ENCODE data around the gene CCBE1. TPM values are rescaled to one million over a fixed set of nuclear protein-coding genes. Genes with fewer than 3 reads are reported as not detected.
A peak's percentile ranks its signal among the peaks of the same experiment; 100 is the strongest.

The CCBE1 gene
- total and polyA plus RNA-seq, 2 of the 4 experiments (the other 2 are of a cell fraction): 64.8 to 148 TPM

DNA sequence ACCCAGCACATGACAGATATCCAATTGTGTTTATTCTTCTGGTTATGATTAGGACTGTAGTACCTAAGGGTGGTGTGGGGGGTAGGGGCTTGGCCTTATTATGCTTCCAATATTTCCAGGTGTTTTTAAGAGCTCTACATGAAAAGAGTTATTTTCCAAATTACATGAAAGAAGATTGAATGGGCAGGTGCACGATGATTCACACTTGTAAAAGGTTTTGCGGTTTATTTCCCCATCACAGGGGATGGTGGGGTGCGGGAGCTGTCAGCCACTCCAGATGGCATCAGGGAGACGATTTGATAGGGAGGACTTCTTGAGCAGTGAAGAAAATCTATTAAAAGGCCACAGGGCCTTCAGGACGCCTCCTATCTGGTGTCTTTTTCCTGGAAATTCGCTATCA is 15.1 kb upstream of the CCBE1 start:
- no peak overlapping the region for H4K5ac ChIP-seq (ENCODE audit: low read depth, low read length)
- peaks cover 0 to 8% of the 10 kb centered on the region in 2 experiments; a peak in 2 of 4 replicates for H3K79me1 ChIP-seq (ENCODE audit: low read depth in 1 of 2, low read length in 2 of 2)
- no peak overlapping the region for H2BK120ac ChIP-seq (ENCODE audit: low read depth, low read length)
- ATAC-seq (ENCODE audit: low read depth) (no peak), DNase-seq (no peak)
- POLR2A ChIA-PET (ENCODE audit: unreplicated experiment): no interaction called here
- no peak overlapping the region for H4K91ac ChIP-seq (ENCODE audit: insufficient read depth, low read depth, low read length)
- peaks cover 13% of the 10 kb centered on the region for H3K9me1 ChIP-seq (ENCODE audit: insufficient read depth, low read length)
- no peak overlapping the region for H2AFZ ChIP-seq (replicated peaks; ENCODE audit: low read length, poor library complexity)
- H3K4ac ChIP-seq (ENCODE audit: low read depth, low read length): no peak overlapping the region
- WGBS, 2 experiments (ENCODE audit: extremely low coverage in 2 of 2, insufficient read length in 1 of 2): 92% methylated on average over 2 of the region's 6 CpGs; no CpG with 5 or more reads in 1 of the 2 experiments
- CTCF ChIA-PET: interaction anchor here (0.5 to 1.1 kb wide), 2 partner anchors 79 to 111 kb away, joined by 3 read pairs; no protein-coding TSS in a partner anchor
- no peak for TF ChIP-seq RCOR1 (IDR thresholded peaks at IDR 0.05; ENCODE audit: insufficient replicate concordance, low read length)
- no peak for TF ChIP-seq MAZ (IDR thresholded peaks at IDR 0.05; ENCODE audit: borderline replicate concordance, low read depth, low read length)
- TF ChIP-seq CEBPB (IDR thresholded peaks at IDR 0.05; ENCODE audit: low read depth, low read length): no peak
- TF ChIP-seq MXI1 (IDR thresholded peaks at IDR 0.05; ENCODE audit: borderline replicate concordance, low read depth, low read length): no peak
- no peak for TF ChIP-seq ELK1 (IDR thresholded peaks at IDR 0.05; ENCODE audit: borderline replicate concordance, low read depth, low read length)
- no peak for TF ChIP-seq CHD1 (IDR thresholded peaks at IDR 0.05; ENCODE audit: low read depth, low read length)
- no peak overlapping the region for H3K23ac ChIP-seq (ENCODE audit: low read depth, low read length)
- H2BK15ac ChIP-seq (ENCODE audit: low read depth, low read length): no peak overlapping the region
- H2AK5ac ChIP-seq (ENCODE audit: low read depth, low read length): 0 out of 2 replicates have a peak overlapping the region, but pooled peaks have one; percentile 0
- no peak overlapping the region for H3K27ac ChIP-seq (ENCODE audit: insufficient read depth, low read length)
- no peak overlapping the region for H3K9ac ChIP-seq (ENCODE audit: low read depth, low read length)
- H3K36me3 ChIP-seq (ENCODE audit: control insufficient read depth, insufficient read depth, low read length): no peaks in the 10 kb centered on the region
- H3K4me2 ChIP-seq (ENCODE audit: low read depth, low read length): no peak overlapping the region
- no peak overlapping the region for H3K56ac ChIP-seq (ENCODE audit: extremely low read depth, insufficient read depth, low read length)
- H2AK9ac ChIP-seq (replicated peaks; ENCODE audit: low read depth, low read length, poor library complexity): no peak overlapping the region
- H3K4me3 ChIP-seq (ENCODE audit: insufficient read depth, low read depth, low read length): no peak overlapping the region
- no peak overlapping the region for H2BK5ac ChIP-seq (ENCODE audit: low read depth, low read length, poor library complexity, severe bottlenecking)
- H3K27me3 ChIP-seq (ENCODE audit: control insufficient read depth, insufficient read depth, low read length): no peaks in the 10 kb centered on the region
- H3K9me3 ChIP-seq (ENCODE audit: control insufficient read depth, insufficient read depth, low read length): no peaks in the 10 kb centered on the region
- peaks cover 15% of the 10 kb centered on the region for H3K4me1 ChIP-seq (ENCODE audit: control insufficient read depth, insufficient read depth, low read length)
- H3K14ac ChIP-seq (replicated peaks; ENCODE audit: low read depth, low read length): no peak overlapping the region
- H2BK20ac ChIP-seq (ENCODE audit: low read depth, low read length): no peak overlapping the region
- in situ Hi-C loops (cut with MboI; ENCODE audit: low sequenced_read_pairs): no loop called here
- no TSS peak for BruUV-seq (replicated peaks)
- no peak overlapping the region for H4K8ac ChIP-seq (ENCODE audit: low read depth in 2 of 2, low read length in 2 of 2)
- no peak overlapping the region for H3K18ac ChIP-seq (ENCODE audit: low read depth, low read length)
- intact Hi-C loops (cut with micrococcal nuclease): no loop called here
- dilution Hi-C loops (cut with HindIII; ENCODE audit: low sequenced_read_pairs, unreplicated experiment): no loop called here
- H4K20me1 ChIP-seq (ENCODE audit: insufficient read depth, low read length): no peaks in the 10 kb centered on the region

Measured in IMR-90 (cell line).